HEK293T (cell line): ENCODE measurements around the gene CAP2.

Source experiments
- ARNT ChIP-seq: fragments of 450-650 bp; IDR thresholded peaks from 2 replicates; pipeline ENCODE4 v1.6.1; 2017; ENCODE audit warnings: mild to moderate bottlenecking
- BHLHE40 ChIP-seq: fragments of 450-650 bp; IDR thresholded peaks from 2 replicates; pipeline ENCODE4 v1.6.1; 2016; ENCODE audit warnings: mild to moderate bottlenecking, moderate library complexity, borderline replicate concordance
- ELF4 ChIP-seq: fragments of 450-650 bp; IDR thresholded peaks from 2 replicates; pipeline ENCODE4 v1.6.1; 2017; ENCODE audit warnings: antibody characterized with exemption
- FOXM1 ChIP-seq: fragments of 450-650 bp; IDR thresholded peaks from 2 replicates; pipeline ENCODE4 v1.6.1; 2017; ENCODE audit warnings: mild to moderate bottlenecking, borderline replicate concordance
- HDGF ChIP-seq: fragments of 450-650 bp; IDR thresholded peaks from 2 replicates; pipeline ENCODE4 v1.6.1; 2017; ENCODE audit warnings: antibody characterized with exemption, borderline replicate concordance
- NFRKB ChIP-seq: fragments of 450-650 bp; IDR thresholded peaks from 2 replicates; pipeline ENCODE4 v1.6.1; 2016; ENCODE audit warnings: mild to moderate bottlenecking, moderate library complexity
- SP1 ChIP-seq: fragments of 450-650 bp; IDR thresholded peaks from 2 replicates; pipeline ENCODE4 v1.6.1; 2017
- SUZ12 ChIP-seq: fragments of 450-650 bp; IDR thresholded peaks from 2 replicates; pipeline ENCODE4 v1.6.1; 2016; ENCODE audit warnings: mild to moderate bottlenecking
- ZNF384 ChIP-seq: fragments of 450-650 bp; IDR thresholded peaks from 2 replicates; pipeline ENCODE4 v1.6.1; 2016
- TF ChIP-seq, protein P1 (sequence below): fragments of 450-650 bp; IDR thresholded peaks from 2 replicates; pipeline ENCODE4 v1.6.1; 2016

DNA sequence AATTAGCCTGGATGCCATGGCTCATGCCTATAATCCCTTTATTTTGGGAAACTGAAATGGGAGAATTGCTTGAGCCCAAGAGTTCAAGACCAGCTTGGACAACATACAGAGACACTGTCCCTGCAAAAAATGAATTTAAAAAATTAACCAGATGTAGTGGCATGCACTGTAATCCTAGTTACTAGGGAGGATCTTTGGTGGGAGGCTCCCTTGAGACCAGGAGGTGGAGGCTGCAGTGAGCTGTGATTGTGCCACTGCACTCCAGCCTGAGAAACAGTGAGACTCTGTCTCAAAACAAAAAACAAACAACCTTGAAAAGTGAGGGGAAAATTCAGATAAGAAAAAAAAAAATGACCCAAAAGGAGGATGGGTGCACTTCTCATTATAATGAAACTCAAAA is 23.4 kb downstream of the CAP2 start:
- no peak for TF ChIP-seq SP1
- no peak for TF ChIP-seq BHLHE40
- TF ChIP-seq FOXM1: no peak
- no peak for TF ChIP-seq SUZ12
- TF ChIP-seq HDGF: no peak
- TF ChIP-seq ELF4: no peak
- TF ChIP-seq, protein P1, sequence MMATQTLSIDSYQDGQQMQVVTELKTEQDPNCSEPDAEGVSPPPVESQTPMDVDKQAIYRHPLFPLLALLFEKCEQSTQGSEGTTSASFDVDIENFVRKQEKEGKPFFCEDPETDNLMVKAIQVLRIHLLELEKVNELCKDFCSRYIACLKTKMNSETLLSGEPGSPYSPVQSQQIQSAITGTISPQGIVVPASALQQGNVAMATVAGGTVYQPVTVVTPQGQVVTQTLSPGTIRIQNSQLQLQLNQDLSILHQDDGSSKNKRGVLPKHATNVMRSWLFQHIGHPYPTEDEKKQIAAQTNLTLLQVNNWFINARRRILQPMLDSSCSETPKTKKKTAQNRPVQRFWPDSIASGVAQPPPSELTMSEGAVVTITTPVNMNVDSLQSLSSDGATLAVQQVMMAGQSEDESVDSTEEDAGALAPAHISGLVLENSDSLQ: no peak
- no peak for TF ChIP-seq ZNF384
- TF ChIP-seq NFRKB: no peak
- TF ChIP-seq ARNT: no peak
